H1 (cell line): Measurements from ENCODE around the gene PRADC1. TPM values are rescaled to one million over a fixed set of nuclear protein-coding genes. Genes with fewer than 3 reads are reported as not detected.

Source experiments
- CTCF ChIA-PET: fragments of 300-600 bp; sonication (Branson Sonifier 250); formaldehyde crosslinking; loops from one replicate; lab custom pipeline; 2021; ENCODE audit not compliant: partially characterized antibody; lab: Charles Lee
- POLR2A ChIA-PET: fragments of 300-600 bp; sonication (Branson Sonifier 250); formaldehyde crosslinking; loops from one replicate; lab custom pipeline; 2021; ENCODE audit warnings: inconsistent platforms; ENCODE audit not compliant: partially characterized antibody; lab: Charles Lee
- DNase-seq, 2 experiments: peaks; one replicate each; pipeline versions ENCODE4 v3.0.0 to v3.0.0-alpha.2; 2010 to 2022; ENCODE audit warnings: low spot score in 2 of 2, low read depth in 1 of 2, mixed read lengths in 1 of 2
- FAIRE-seq: peaks from 2 replicates; lab custom pipeline; 2011; peaks lifted over from hg19 to GRCh38; lab: Jason Lieb, UNC
- H2AFZ ChIP-seq: 2 replicates; pipeline ENCODE4 v1.8.1; 2012; ENCODE audit warnings: low read length, inconsistent platforms
- H2AK5ac ChIP-seq: 2 replicates; pipeline ENCODE4 v1.6.1; 2013; ENCODE audit warnings: low read depth, low read length
- H2BK120ac ChIP-seq: replicated peaks from 2 replicates; pipeline ENCODE3; 2013; ENCODE audit warnings: low read depth, low read length, inconsistent platforms
- H2BK12ac ChIP-seq: 2 replicates; pipeline ENCODE4 v1.6.1; 2013; ENCODE audit warnings: low read depth, low read length
- H2BK15ac ChIP-seq: 2 replicates; pipeline ENCODE4 v1.6.1; 2013; ENCODE audit warnings: low read length
- H2BK20ac ChIP-seq: 2 replicates; pipeline ENCODE4 v1.6.1; 2013; ENCODE audit warnings: low read length
- H2BK5ac ChIP-seq: 2 replicates; pipeline ENCODE4 v1.6.1; 2013; ENCODE audit warnings: low read depth, low read length
- H3K14ac ChIP-seq: 2 replicates; pipeline ENCODE4 v1.6.1; 2013; ENCODE audit warnings: inconsistent platforms; ENCODE audit not compliant: insufficient read length
- H3K18ac ChIP-seq: 2 replicates; pipeline ENCODE4 v1.6.1; 2013; ENCODE audit warnings: low read length; ENCODE audit errors: extremely low read depth
- H3K23ac ChIP-seq: 2 replicates; pipeline ENCODE4 v1.6.1; 2013; ENCODE audit warnings: inconsistent platforms; ENCODE audit not compliant: insufficient read length
- H3K23me2 ChIP-seq: 2 replicates; pipeline ENCODE4 v1.6.1; 2013; ENCODE audit warnings: low read depth, low read length
- H3K27ac ChIP-seq: 2 replicates; pipeline ENCODE4 v1.6.1; 2011; ENCODE audit warnings: low read depth, low read length, inconsistent platforms
- H3K27me3 ChIP-seq, 4 experiments: replicated peaks in 1 of 4; 1 replicate in 1 of 4; 2 replicates in 3 of 4; pipeline versions ENCODE4 v1.6.1 to v1.8.1; 2011 to 2013; ENCODE audit warnings: low read length in 3 of 4, mild to moderate bottlenecking in 3 of 4, inconsistent platforms in 2 of 4, mixed read lengths in 2 of 4, moderate library complexity in 1 of 4; ENCODE audit not compliant: control insufficient read depth in 3 of 4, insufficient read depth in 3 of 4; ENCODE audit errors: extremely low read depth in 1 of 4
- H3K36me3 ChIP-seq, 4 experiments: 2 replicates each; pipeline versions ENCODE4 v1.6.1 to v1.8.1; 2011 to 2013; ENCODE audit warnings: mild to moderate bottlenecking in 4 of 4, low read length in 3 of 4, moderate library complexity in 2 of 4, control low read depth in 1 of 4, inconsistent platforms in 1 of 4; ENCODE audit not compliant: insufficient read depth in 4 of 4, control insufficient read depth in 2 of 4
- H3K4ac ChIP-seq: replicated peaks from 2 replicates; pipeline ENCODE3; 2013; ENCODE audit warnings: low read length, low read depth, mixed read lengths, inconsistent platforms; ENCODE audit not compliant: insufficient read length
- H3K4me1 ChIP-seq, 4 experiments: replicated peaks in 1 of 4; 1 replicate in 1 of 4; 2 replicates in 3 of 4; pipeline versions ENCODE4 v1.6.1 to v1.8.1; 2011 to 2013; ENCODE audit warnings: low read length in 3 of 4, inconsistent platforms in 2 of 4, mixed read lengths in 1 of 4; ENCODE audit not compliant: insufficient read depth in 4 of 4, control insufficient read depth in 3 of 4
- H3K4me2 ChIP-seq, 2 experiments: 2 replicates each; pipeline versions ENCODE4 v1.6.1 to v1.8.1; 2011 to 2013; ENCODE audit warnings: low read depth in 2 of 2, low read length in 2 of 2, control low read depth in 1 of 2, inconsistent platforms in 1 of 2, mild to moderate bottlenecking in 1 of 2; ENCODE audit not compliant: insufficient read depth in 1 of 2
- H3K4me3 ChIP-seq, 4 experiments: fragments of 200-600, 300-600 bp in 1 of 4; sonication (generic), shearing (Covaris generic), sonication (Bioruptor Twin) in 1 of 4; 2 replicates each; pipeline versions ENCODE4 v1.5.1 to v1.8.1; 2011 to 2016; ENCODE audit warnings: low read length in 4 of 4, low read depth in 3 of 4, control low read depth in 2 of 4, inconsistent platforms in 2 of 4, mild to moderate bottlenecking in 2 of 4, mixed read lengths in 1 of 4, moderate library complexity in 1 of 4; ENCODE audit not compliant: insufficient read depth in 2 of 4; ENCODE audit errors: extremely low read depth in 1 of 4
- H3K56ac ChIP-seq: replicated peaks from 2 replicates; pipeline ENCODE3; 2013; ENCODE audit warnings: low read depth, mild to moderate bottlenecking, mixed read lengths, low read length, inconsistent platforms; ENCODE audit not compliant: insufficient read length
- H3K79me1 ChIP-seq: 2 replicates; pipeline ENCODE4 v1.6.1; 2013; ENCODE audit warnings: low read depth, low read length, control low read depth
- H3K79me2 ChIP-seq, 2 experiments: 2 replicates each; pipeline versions ENCODE4 v1.6.1 to v1.8.1; 2012 to 2013; ENCODE audit warnings: low read length in 2 of 2, mild to moderate bottlenecking in 2 of 2, inconsistent platforms in 1 of 2; ENCODE audit not compliant: insufficient read depth in 2 of 2, control insufficient read depth in 1 of 2
- H3K9ac ChIP-seq, 4 experiments: replicated peaks in 1 of 4; 1 replicate in 1 of 4; 2 replicates in 3 of 4; pipeline versions ENCODE4 v1.6.1 to v1.8.1; 2011 to 2013; ENCODE audit warnings: low read depth in 3 of 4, low read length in 3 of 4, control low read depth in 2 of 4, mild to moderate bottlenecking in 2 of 4, moderate library complexity in 2 of 4, inconsistent platforms in 1 of 4; ENCODE audit errors: extremely low read depth in 1 of 4
- H3K9me3 ChIP-seq, 2 experiments: 2 replicates each; pipeline versions ENCODE4 v1.6.1 to v1.8.1; 2012 to 2013; ENCODE audit warnings: mild to moderate bottlenecking in 2 of 2, moderate library complexity in 2 of 2, control low read depth in 1 of 2, inconsistent platforms in 1 of 2, low read depth in 1 of 2, low read length in 1 of 2, mixed read lengths in 1 of 2; ENCODE audit not compliant: insufficient read depth in 2 of 2
- H4K20me1 ChIP-seq, 2 experiments: replicated peaks in 1 of 2; 2 replicates each; pipeline versions ENCODE3 to v1.8.1; 2011 to 2013; ENCODE audit warnings: inconsistent platforms in 2 of 2, low read length in 2 of 2, mild to moderate bottlenecking in 1 of 2; ENCODE audit not compliant: insufficient read depth in 2 of 2, control insufficient read depth in 1 of 2
- H4K5ac ChIP-seq: 2 replicates; pipeline ENCODE4 v1.6.1; 2013; ENCODE audit warnings: low read length, low read depth, mixed read lengths, inconsistent platforms; ENCODE audit not compliant: insufficient read length
- H4K8ac ChIP-seq: 2 replicates; pipeline ENCODE4 v1.8.0; 2013; ENCODE audit warnings: mild to moderate bottlenecking, moderate library complexity, low read length, inconsistent platforms; ENCODE audit not compliant: insufficient read depth; ENCODE audit errors: extremely low read depth
- H4K91ac ChIP-seq: replicated peaks from 2 replicates; pipeline ENCODE3; 2013; ENCODE audit warnings: low read length, mixed read lengths, inconsistent platforms; ENCODE audit not compliant: insufficient read length
- CREB1 ChIP-seq: IDR thresholded peaks from 2 replicates; pipeline ENCODE4 v1.6.1; 2012; ENCODE audit warnings: inconsistent platforms
- E2F6 ChIP-seq: IDR thresholded peaks from 2 replicates; pipeline ENCODE4 v1.6.1; 2012; ENCODE audit warnings: inconsistent platforms
- EP300 ChIP-seq, 2 experiments: IDR thresholded peaks; 1 replicate in 1 of 2; 2 replicates in 1 of 2; pipeline ENCODE4 v1.6.1; 2011 to 2012; ENCODE audit warnings: low read depth in 2 of 2, low read length in 2 of 2, mild to moderate bottlenecking in 2 of 2, borderline replicate concordance in 1 of 2, inconsistent platforms in 1 of 2, moderate library complexity in 1 of 2
- GABPA ChIP-seq: IDR thresholded peaks from 2 replicates; pipeline ENCODE4 v1.6.1; 2011; ENCODE audit warnings: mild to moderate bottlenecking, low read length, moderate library complexity, borderline replicate concordance; ENCODE audit not compliant: insufficient read depth
- GTF2F1 ChIP-seq: IDR thresholded peaks from 2 replicates; pipeline ENCODE4 v1.6.1; 2012; ENCODE audit warnings: low read depth, low read length, improper control_type of control experiment, borderline replicate concordance
- HDAC2 ChIP-seq, 2 experiments: fragments of 300-600 bp in 1 of 2; sonication (generic) in 1 of 2; IDR thresholded peaks; 2 replicates each; pipeline ENCODE4 v1.6.1; 2011 to 2012; ENCODE audit warnings: low read depth in 2 of 2, low read length in 2 of 2, mild to moderate bottlenecking in 2 of 2, moderate library complexity in 2 of 2, borderline replicate concordance in 1 of 2, inconsistent platforms in 1 of 2
- JUN ChIP-seq: IDR thresholded peaks from 2 replicates; pipeline ENCODE4 v1.6.1; 2011; ENCODE audit warnings: low read depth, mild to moderate bottlenecking, improper control_type of control experiment, low read length
- POLR2A ChIP-seq, 2 experiments: IDR thresholded peaks; 1 replicate in 1 of 2; 2 replicates in 1 of 2; pipeline ENCODE4 v1.6.1; 2011; ENCODE audit warnings: low read depth in 2 of 2, low read length in 2 of 2, mild to moderate bottlenecking in 2 of 2; ENCODE audit errors: control extremely low read depth in 1 of 2
- RFX5 ChIP-seq: IDR thresholded peaks from 2 replicates; pipeline ENCODE4 v1.6.1; 2011; ENCODE audit warnings: low read depth, low read length, improper control_type of control experiment, borderline replicate concordance
- SP4 ChIP-seq: IDR thresholded peaks from 2 replicates; pipeline ENCODE4 v1.6.1; 2012; ENCODE audit warnings: low read length, inconsistent platforms
- TCF12 ChIP-seq: IDR thresholded peaks from 2 replicates; pipeline ENCODE4 v1.6.1; 2011; ENCODE audit warnings: low read depth, mild to moderate bottlenecking, low read length
- TEAD4 ChIP-seq: IDR thresholded peaks from 2 replicates; pipeline ENCODE4 v1.6.1; 2012; ENCODE audit warnings: low read depth, low read length, inconsistent platforms, mixed read lengths
- WGBS, 2 experiments: shearing (Covaris generic) in 1 of 2; methylation state at CpG; one replicate each; pipeline versions ENCODE4 v1.1.6 to v1.1.7; 2013 to 2015; ENCODE audit warnings: low lambda C conversion rate in 2 of 2, mixed read lengths in 2 of 2, inconsistent platforms in 1 of 2, low coverage in 1 of 2, missing lambda C conversion rate in 1 of 2; ENCODE audit not compliant: insufficient replicate concordance in 2 of 2, insufficient coverage in 1 of 2, insufficient read length in 1 of 2; ENCODE audit errors: extremely low coverage in 1 of 2, missing lambda C conversion rate in 1 of 2; 5-methylcytosine and 5-hydroxymethylcytosine counted together
- polyA plus RNA-seq, 7 experiments: library from polyadenylated mRNA; depleted of rRNA in 3 of 7; stranded (reverse) in 5 of 7; unstranded in 2 of 7; fragments of >200 nt in 5 of 7; fragments of 200-250 nt in 2 of 7; gene quantifications; 1 replicate in 5 of 7; 2 replicates in 1 of 7; 4 replicates in 1 of 7; pipeline versions ENCODE4 v1.2.1 to v1.2.3, GENCODE V29; 2011 to 2013; ENCODE audit warnings: missing spikeins in 2 of 7, mixed read lengths in 2 of 7
- total RNA-seq: library from RNA; stranded (reverse); fragmentation: NEBNext Ultra II Directional; extraction: Animal tissue kit (Norgen Biotek cat#: 25700); gene quantifications from 2 replicates; pipeline ENCODE4 v1.2.1, GENCODE V29; 2021

The PRADC1 gene
- total and polyA plus RNA-seq, 2 of the 8 experiments (the other 6 are each of a cell fraction or from before 2014, with no cell fraction given), result 8.9 to 13.1 TPM

DNA sequence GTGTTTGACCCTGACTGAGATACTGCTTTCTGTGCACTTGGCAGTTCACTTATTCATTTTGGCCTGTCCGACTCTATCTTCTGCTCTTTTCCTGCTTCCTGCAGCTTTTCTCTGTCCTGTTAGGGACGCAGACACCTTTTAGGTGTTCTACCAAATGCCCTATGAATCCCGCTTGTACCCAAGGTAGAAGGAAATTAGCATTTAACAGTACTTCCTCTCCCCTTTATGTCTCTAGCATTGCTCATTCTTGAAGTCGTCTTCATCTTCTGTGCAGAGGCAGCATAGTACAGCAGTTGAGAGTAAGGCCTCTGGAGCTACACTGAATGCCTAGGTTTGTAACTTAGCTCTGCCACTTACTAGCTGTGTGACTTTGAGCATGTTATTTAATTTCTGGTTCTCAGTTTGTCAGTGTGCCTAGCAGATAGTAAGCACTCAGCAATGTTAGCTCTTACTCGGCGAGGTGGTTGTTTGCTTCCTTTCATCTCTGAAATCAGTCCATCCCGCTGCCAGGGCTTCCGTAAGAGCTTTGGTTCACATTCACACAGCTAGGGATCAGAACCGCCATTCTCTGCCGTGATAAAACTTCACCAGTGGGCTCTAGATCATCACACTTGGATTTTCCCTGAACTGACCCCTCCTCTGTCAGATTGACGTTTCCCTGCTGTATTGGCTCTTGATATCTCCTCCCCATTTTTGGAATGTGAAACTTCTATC, 2.4 kb upstream of the PRADC1 start:
- H3K4me2 ChIP-seq, result peak overlapping the region; percentile 94 to 99
- no peak overlapping the region for H4K5ac ChIP-seq
- DNase-seq (no peak), FAIRE-seq (no peak)
- H3K9ac ChIP-seq, result peak overlapping the region; percentile 94 to 97 (median 95); a peak in 6 of 7 replicates
- CTCF ChIA-PET, result interaction anchor here (0.8 to 10.2 kb wide), 4 partner anchors 14 to 55 kb away, joined by 3 to 51 read pairs (median 8); no protein-coding TSS in a partner anchor
- H2BK5ac ChIP-seq, result no peak overlapping the region
- peaks cover 21% of the 10 kb centered on the region for H3K23me2 ChIP-seq
- H4K20me1 ChIP-seq, result peaks cover 9 to 28% of the 10 kb centered on the region in 2 experiments
- no peak overlapping the region for H3K27ac ChIP-seq
- peaks cover 8% of the 10 kb centered on the region for H3K79me1 ChIP-seq
- H2BK15ac ChIP-seq, result no peak overlapping the region
- H3K14ac ChIP-seq, result no peak overlapping the region
- H3K79me2 ChIP-seq, result peaks cover 52 to 63% of the 10 kb centered on the region in 2 experiments
- H3K4me3 ChIP-seq, result peak overlapping the region; percentile 82 to 93 (median 88)
- no peak overlapping the region for H2AFZ ChIP-seq
- H2AK5ac ChIP-seq, result no peak overlapping the region
- H3K18ac ChIP-seq, result no peak overlapping the region
- H3K56ac ChIP-seq, result no peak overlapping the region
- H3K9me3 ChIP-seq, result no peaks in the 10 kb centered on the region
- H3K36me3 ChIP-seq, result peaks cover 3 to 21% (median 15%) of the 10 kb centered on the region in 4 experiments
- H2BK120ac ChIP-seq, result no peak overlapping the region
- H3K23ac ChIP-seq, result no peak overlapping the region
- H3K4ac ChIP-seq, result no peak overlapping the region
- TF ChIP-seq GABPA (no peak), RFX5 (no peak), TCF12 (no peak), TEAD4 (no peak), GTF2F1 (no peak), POLR2A (IDR thresholded peaks at IDR 0.05; ENCODE audit: control extremely low read depth in 1 of 2, low read depth in 2 of 2, low read length in 2 of 2) (no peak), EP300 (IDR thresholded peaks at IDR 0.05; ENCODE audit: borderline replicate concordance in 1 of 2, low read depth in 2 of 2, low read length in 2 of 2) (no peak), JUN (no peak), CREB1 (no peak), E2F6 (no peak), SP4 (no peak), HDAC2 (IDR thresholded peaks at IDR 0.05; ENCODE audit: borderline replicate concordance in 1 of 2, low read depth in 2 of 2, low read length in 2 of 2) (no peak)
- no peak overlapping the region for H2BK12ac ChIP-seq
- no peaks in the 10 kb centered on the region; a peak in 2 of 7 replicates for H3K27me3 ChIP-seq
- H4K8ac ChIP-seq, result no peak overlapping the region
- peaks cover 10 to 21% (median 16%) of the 10 kb centered on the region in 4 experiments; a peak in 6 of 7 replicates for H3K4me1 ChIP-seq
- H2BK20ac ChIP-seq, result no peak overlapping the region
- POLR2A ChIA-PET, result interaction anchor here (0.6 to 8.8 kb wide), 10 partner anchors 10 to 185 kb away, joined by 3 to 113 read pairs (median 23); partner anchors contain the start of genes FBXO41 and SMYD5
- WGBS, 2 experiments, result 76% methylated on average over 11 of the region's 11 CpGs; no CpG with 5 or more reads in 1 of the 2 experiments
- no peak overlapping the region for H4K91ac ChIP-seq
